IMR-90 (cell line): ENCODE results near the gene PDCL2. TPM values are rescaled to one million over a fixed set of nuclear protein-coding genes. Genes with fewer than 3 reads are reported as not detected.
A peak's percentile ranks its signal among the peaks of the same experiment; 100 is the strongest.

Experiments used
- ATAC-seq: fragments of 200-7000 bp; cut with Tn5 transposase; 2 replicates; pipeline ENCODE4 v1.9.1; 2020; ENCODE audit warnings: low read depth, mild to moderate bottlenecking, moderate library complexity
- Bru-seq: library from RNA; stranded (reverse); fragments of 400-500 nt; gene quantifications from one replicate; lab custom pipeline; 2021; lab: Mats Ljungman, UMichigan
- BruChase-seq, 2 experiments: library from RNA; stranded (reverse); fragments of 400-500 nt; gene quantifications; one replicate each; lab custom pipeline; 2021; lab: Mats Ljungman, UMichigan
- BruUV-seq: library from RNA; stranded (reverse); fragments of 400-500 nt; replicated peaks from 2 replicates; lab custom pipeline; 2021; lab: Mats Ljungman, UMichigan
- CTCF ChIA-PET: fragments of 300-600 bp; formaldehyde crosslinking; extraction: SDS; loops from one replicate; lab custom pipeline; 2021; ENCODE audit warnings: antibody characterized with exemption; lab: Yijun Ruan, JAX
- POLR2A ChIA-PET: fragments of 300-600 bp; sonication (Branson Sonifier 250); formaldehyde crosslinking; loops from one replicate; lab custom pipeline; 2022; ENCODE audit warnings: antibody characterized with exemption; ENCODE audit not compliant: unreplicated experiment; lab: Charles Lee
- DNase-seq: peaks from one replicate; pipeline ENCODE4 v3.0.0; 2013
- H2AFZ ChIP-seq: replicated peaks from 2 replicates; pipeline ENCODE3; 2013; ENCODE audit warnings: low read length, mild to moderate bottlenecking; ENCODE audit not compliant: poor library complexity
- H2AK5ac ChIP-seq: 2 replicates; pipeline ENCODE4 v1.6.1; 2013; ENCODE audit warnings: low read depth, low read length, inconsistent platforms
- H2AK9ac ChIP-seq: replicated peaks from 2 replicates; pipeline ENCODE3; 2013; ENCODE audit warnings: mild to moderate bottlenecking, low read depth, low read length, moderate library complexity; ENCODE audit not compliant: poor library complexity
- H2BK120ac ChIP-seq: 2 replicates; pipeline ENCODE4 v1.6.1; 2013; ENCODE audit warnings: low read depth, low read length, inconsistent platforms
- H2BK15ac ChIP-seq: 3 replicates; pipeline ENCODE4 v1.6.1; 2013; ENCODE audit warnings: low read depth, low read length, inconsistent platforms
- H2BK20ac ChIP-seq: 2 replicates; pipeline ENCODE4 v1.6.1; 2013; ENCODE audit warnings: low read depth, mild to moderate bottlenecking, inconsistent platforms, low read length, moderate library complexity
- H2BK5ac ChIP-seq: 2 replicates; pipeline ENCODE4 v1.6.1; 2013; ENCODE audit warnings: mild to moderate bottlenecking, low read depth, low read length, inconsistent platforms; ENCODE audit not compliant: poor library complexity, severe bottlenecking
- H3K14ac ChIP-seq: replicated peaks from 2 replicates; pipeline ENCODE4 v1.6.1; 2013; ENCODE audit warnings: low read depth, low read length, inconsistent platforms
- H3K18ac ChIP-seq: 2 replicates; pipeline ENCODE4 v1.6.1; 2013; ENCODE audit warnings: low read depth, low read length, control low read depth
- H3K23ac ChIP-seq: 2 replicates; pipeline ENCODE4 v1.6.1; 2013; ENCODE audit warnings: low read depth, low read length, inconsistent platforms
- H3K27ac ChIP-seq: 2 replicates; pipeline ENCODE4 v1.5.1; 2013; ENCODE audit warnings: mild to moderate bottlenecking, control low read depth, low read length; ENCODE audit not compliant: insufficient read depth
- H3K27me3 ChIP-seq: 2 replicates; pipeline ENCODE4 v1.6.1; 2013; ENCODE audit warnings: low read length; ENCODE audit not compliant: control insufficient read depth, insufficient read depth
- H3K36me3 ChIP-seq: 2 replicates; pipeline ENCODE4 v1.6.1; 2013; ENCODE audit warnings: low read length, mixed read lengths; ENCODE audit not compliant: control insufficient read depth, insufficient read depth
- H3K4ac ChIP-seq: 2 replicates; pipeline ENCODE4 v1.6.1; 2013; ENCODE audit warnings: low read depth, low read length, inconsistent platforms
- H3K4me1 ChIP-seq: 2 replicates; pipeline ENCODE4 v1.6.1; 2013; ENCODE audit warnings: low read length, mixed read lengths; ENCODE audit not compliant: control insufficient read depth, insufficient read depth
- H3K4me2 ChIP-seq: 2 replicates; pipeline ENCODE4 v1.6.1; 2013; ENCODE audit warnings: low read depth, mild to moderate bottlenecking, control low read depth, low read length, moderate library complexity
- H3K4me3 ChIP-seq: 2 replicates; pipeline ENCODE4 v1.5.1; 2013; ENCODE audit warnings: low read depth, mild to moderate bottlenecking, control low read depth, low read length, moderate library complexity; ENCODE audit not compliant: insufficient read depth
- H3K56ac ChIP-seq: 2 replicates; pipeline ENCODE4 v1.6.1; 2013; ENCODE audit warnings: low read length, inconsistent platforms; ENCODE audit not compliant: insufficient read depth; ENCODE audit errors: extremely low read depth
- H3K79me1 ChIP-seq, 2 experiments: 2 replicates each; pipeline ENCODE4 v1.6.1; 2013; ENCODE audit warnings: low read length in 2 of 2, inconsistent platforms in 1 of 2, low read depth in 1 of 2
- H3K9ac ChIP-seq: 2 replicates; pipeline ENCODE4 v1.6.1; 2013; ENCODE audit warnings: low read depth, low read length, control low read depth
- H3K9me1 ChIP-seq: 2 replicates; pipeline ENCODE4 v1.6.1; 2013; ENCODE audit warnings: low read length, inconsistent platforms; ENCODE audit not compliant: insufficient read depth
- H3K9me3 ChIP-seq: 2 replicates; pipeline ENCODE4 v1.6.1; 2013; ENCODE audit warnings: low read length; ENCODE audit not compliant: control insufficient read depth, insufficient read depth
- H4K20me1 ChIP-seq: 2 replicates; pipeline ENCODE4 v1.6.1; 2013; ENCODE audit warnings: low read length, inconsistent platforms; ENCODE audit not compliant: insufficient read depth
- H4K5ac ChIP-seq: 2 replicates; pipeline ENCODE4 v1.6.1; 2013; ENCODE audit warnings: mild to moderate bottlenecking, low read depth, low read length, control low read depth
- H4K8ac ChIP-seq, 2 experiments: 2 replicates each; pipeline ENCODE4 v1.6.1; 2013; ENCODE audit warnings: low read depth in 2 of 2, low read length in 2 of 2, control low read depth in 1 of 2, inconsistent platforms in 1 of 2
- H4K91ac ChIP-seq: 2 replicates; pipeline ENCODE4 v1.6.1; 2013; ENCODE audit warnings: low read depth, low read length, inconsistent platforms; ENCODE audit not compliant: insufficient read depth
- CEBPB ChIP-seq: IDR thresholded peaks from 2 replicates; pipeline ENCODE4 v1.6.1; 2012; ENCODE audit warnings: low read depth, low read length, improper control_type of control experiment
- ELK1 ChIP-seq: fragments of 150-350 bp; IDR thresholded peaks from 2 replicates; pipeline ENCODE4 v1.6.1; 2016; ENCODE audit warnings: low read depth, mild to moderate bottlenecking, low read length, moderate library complexity, borderline replicate concordance
- MAFK ChIP-seq: IDR thresholded peaks from 2 replicates; pipeline ENCODE4 v1.6.1; 2012; ENCODE audit warnings: low read depth, low read length, improper control_type of control experiment
- MAZ ChIP-seq: IDR thresholded peaks from 2 replicates; pipeline ENCODE4 v1.6.1; 2012; ENCODE audit warnings: low read depth, mild to moderate bottlenecking, low read length, improper control_type of control experiment, moderate library complexity, borderline replicate concordance
- NFE2L2 ChIP-seq: fragments of 150-350 bp; IDR thresholded peaks from 2 replicates; pipeline ENCODE4 v1.6.1; 2016; ENCODE audit warnings: low read depth, mild to moderate bottlenecking, low read length
- RAD21 ChIP-seq: IDR thresholded peaks from 2 replicates; pipeline ENCODE4 v1.6.1; 2012; ENCODE audit warnings: low read length, improper control_type of control experiment
- RCOR1 ChIP-seq: IDR thresholded peaks from 2 replicates; pipeline ENCODE4 v1.6.1; 2012; ENCODE audit warnings: mild to moderate bottlenecking, low read length, improper control_type of control experiment; ENCODE audit not compliant: insufficient replicate concordance
- SMC3 ChIP-seq: fragments of 150-350 bp; IDR thresholded peaks from 2 replicates; pipeline ENCODE4 v1.6.1; 2016; ENCODE audit warnings: low read depth, mild to moderate bottlenecking, antibody characterized with exemption, low read length, moderate library complexity
- WGBS, 2 experiments: methylation state at CpG; one replicate each; pipeline versions ENCODE4 v1.1.5 to v1.1.7; 2013; ENCODE audit warnings: missing lambda C conversion rate in 2 of 2; ENCODE audit not compliant: insufficient read length in 1 of 2; ENCODE audit errors: extremely low coverage in 2 of 2; 5-methylcytosine and 5-hydroxymethylcytosine counted together
- dilution Hi-C: fragments of 300-500 bp; cut with HindIII; formaldehyde crosslinking; loops from one replicate; pipeline ENCODE4 v1.14.3; 2018; ENCODE audit warnings: low sequenced_read_pairs; ENCODE audit not compliant: unreplicated experiment
- in situ Hi-C: fragments of 300-500 bp; cut with MboI; formaldehyde crosslinking; loops from 3 replicates; pipeline ENCODE4 v1.14.3; 2019; ENCODE audit warnings: low sequenced_read_pairs, inconsistent platforms, mixed read lengths
- intact Hi-C: fragments of 100-400 bp; cut with micrococcal nuclease; formaldehyde crosslinking; loops from 2 replicates; pipeline ENCODE4 v1.10.0; 2022
- long read RNA-seq: library from polyadenylated mRNA; unstranded; transcript quantifications from one replicate; pipeline ENCODE4 v2.0.0, GENCODE V29; 2021; ENCODE audit not compliant: unreplicated experiment
- polyA plus RNA-seq, 3 experiments: library from polyadenylated mRNA; depleted of rRNA; stranded (reverse); fragments of >200 nt; gene quantifications; 2 replicates each; pipeline ENCODE4 v1.2.3, GENCODE V29; 2012; ENCODE audit warnings: low replicate concordance in 1 of 3
- total RNA-seq: library from RNA; depleted of rRNA; stranded (reverse); fragments of >200 nt; gene quantifications from 2 replicates; pipeline ENCODE4 v1.2.3, GENCODE V29; 2012; rRNA removed

Gene PDCL2
- total RNA-seq: not detected in 2 replicates
- not detected in 2 replicates for polyA plus RNA-seq (2012; rRNA removed)
- not detected in 2 replicates for polyA plus RNA-seq (2012; cell fraction: cytosol; rRNA removed)
- not detected in 2 replicates for polyA plus RNA-seq (2012; cell fraction: nucleus; rRNA removed; ENCODE audit: low replicate concordance)
- Bru-seq, nascent RNA: percentile 5 among the genes with signal in this experiment
- percentile 2 among the genes with signal in this experiment for BruChase-seq, experiment 1, labeled RNA remaining after a 6-hour chase
- BruChase-seq, experiment 2, labeled RNA remaining after a 2-hour chase: percentile 3 among the genes with signal in this experiment
- long read RNA-seq: 0 reads

- intact Hi-C loops: no loop called here
Observed at GRCh38 chr4:55592014-55592413, at the start of gene PDCL2. PDCL2 (minus strand) TSS chr4:55592245; CDS start chr4:55592109, 136 bp downstream.

More at GRCh38 chr4:55592014-55592413, at the start of gene PDCL2:
- no TSS peak for BruUV-seq
- ChIA-PET CTCF (no interaction called here), POLR2A (no interaction called here)
- Histone ChIP-seq H3K4me1 (no peaks in the 10 kb centered on the region), H3K4me3 (no peak within 1 kb of the TSS), H3K36me3 (no peaks in the 10 kb centered on the region), H3K9me1 (no peaks in the 10 kb centered on the region), H3K27me3 (no peaks in the 10 kb centered on the region), H2BK120ac (no peak within 1 kb of the TSS), H2AFZ (no peak within 1 kb of the TSS), H3K23ac (no peak within 1 kb of the TSS), H3K9ac (no peak within 1 kb of the TSS), H2AK9ac (no peak within 1 kb of the TSS), H2BK15ac (no peak within 1 kb of the TSS), H3K9me3 (no peaks in the 10 kb centered on the region), H4K8ac (no peak within 1 kb of the TSS), H3K27ac (no peak within 1 kb of the TSS), H3K79me1 (no peaks in the 10 kb centered on the region), H2BK5ac (no peak within 1 kb of the TSS), H3K56ac (no peak within 1 kb of the TSS), H2BK20ac (no peak within 1 kb of the TSS), H3K4ac (no peak within 1 kb of the TSS), H4K5ac (no peak within 1 kb of the TSS), H4K20me1 (no peaks in the 10 kb centered on the region), H4K91ac (no peak within 1 kb of the TSS), H3K4me2 (no peak within 1 kb of the TSS), H3K18ac (no peak within 1 kb of the TSS), H2AK5ac (no peak within 1 kb of the TSS), H3K14ac (no peak within 1 kb of the TSS)
- ATAC-seq (no peak), DNase-seq (no peak)
- in situ Hi-C loops (no loop called here), dilution Hi-C loops (no loop called here)
- 87% methylated on average over 12 of the region's 24 CpGs; no CpG with 5 or more reads in 1 of the 2 experiments for WGBS, 2 experiments
- TF ChIP-seq NFE2L2 (no peak), SMC3 (no peak), RCOR1 (no peak), ELK1 (no peak), CEBPB (no peak), RAD21 (no peak), MAFK (no peak), MAZ (no peak)
